Hippocampal formation (tissue), 2 donors: Measurements from ENCODE around the gene C1QBP.
A peak's percentile ranks its signal among the peaks of the same experiment; 100 is the strongest.
"Not testable (repeated sequence)": the region's sequence is repeated elsewhere in the genome, so short reads cannot be mapped to it uniquely, and the experiment has no call there.

ENCODE experiments used
- DNase-seq, 2 donors: peaks; one replicate each; lab custom pipeline; 2025; lab: John Stamatoyannopoulos, UW

The C1QBP gene

DNA sequence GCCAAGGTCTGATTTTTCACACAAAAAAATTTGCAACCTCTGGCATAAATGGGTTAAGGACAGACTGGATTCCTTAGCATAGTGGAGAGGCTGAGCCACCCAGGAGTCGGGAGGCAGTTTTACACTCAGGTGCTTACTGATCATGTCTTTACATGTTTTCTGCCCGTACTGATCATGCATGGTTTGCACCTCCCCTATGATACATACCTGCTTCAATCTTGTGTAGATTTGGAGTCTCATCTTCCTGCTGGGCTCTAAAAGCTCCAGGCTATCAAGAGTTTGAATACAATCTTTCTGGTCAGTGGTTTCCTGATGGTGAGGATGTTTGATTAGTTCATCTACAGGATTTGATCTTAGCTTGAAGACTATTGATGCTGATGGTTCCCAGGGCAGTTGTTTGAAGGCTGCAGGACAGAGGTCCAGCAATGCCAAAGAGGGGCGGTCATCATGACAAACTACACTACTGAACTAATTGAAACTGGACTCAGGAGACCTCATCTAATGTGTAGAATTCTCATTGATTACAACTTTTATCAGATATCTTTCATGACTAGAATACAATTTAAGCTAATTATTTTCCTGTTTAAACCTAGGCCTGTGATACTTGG is 6.9 kb downstream of the C1QBP start:
- no peak for DNase-seq

DNA sequence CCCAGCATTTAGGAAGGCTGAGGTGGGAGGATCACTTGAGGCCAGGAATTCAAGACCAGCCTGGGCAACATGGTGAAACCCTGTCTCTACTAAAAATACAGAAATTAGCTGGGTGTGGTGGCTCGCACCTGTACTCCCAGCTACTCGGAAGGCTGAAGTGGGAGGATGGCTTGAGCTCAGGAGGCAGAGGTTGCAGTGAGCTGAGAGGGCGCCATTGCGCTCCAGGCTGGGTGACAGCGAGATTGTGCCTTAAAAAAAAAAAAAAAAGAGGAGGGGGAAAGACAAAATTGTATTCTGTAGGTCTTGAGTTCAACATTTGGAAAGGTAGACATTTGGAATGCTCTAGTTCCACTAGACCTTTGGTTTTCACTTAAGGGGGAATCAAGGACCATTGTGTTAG is 7.7 kb downstream of the C1QBP start:
- not testable (repeated sequence) for DNase-seq

DNA sequence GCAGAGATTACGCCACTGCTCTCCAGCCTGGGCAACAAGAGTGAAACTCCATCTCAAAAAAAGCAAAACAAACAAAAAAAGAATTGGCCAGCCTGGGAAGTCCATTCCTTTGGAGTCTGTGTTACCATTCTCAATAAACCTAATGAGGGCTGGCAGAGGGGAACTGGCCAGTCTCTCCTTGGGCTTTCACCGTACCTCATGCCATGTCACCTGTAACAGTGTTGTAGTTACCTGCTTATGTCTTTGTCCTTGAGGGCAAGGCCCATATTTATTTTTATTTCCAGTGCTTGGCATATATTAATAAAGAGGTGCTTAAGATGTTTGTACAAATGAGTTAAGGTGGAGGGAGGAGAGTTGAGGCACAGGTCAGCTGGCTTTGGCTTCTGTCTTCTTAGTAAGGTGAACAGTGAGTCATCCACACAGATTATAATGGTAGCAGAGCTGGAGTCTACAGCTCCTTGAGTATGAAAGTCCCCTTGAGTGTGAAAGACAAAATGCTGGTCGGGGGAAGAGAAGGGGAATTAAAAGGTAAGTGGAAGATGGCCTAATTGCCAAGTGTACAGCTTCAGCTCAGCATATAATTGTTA is 8.4 kb downstream of the C1QBP start:
- DNase-seq, result no peak

DNA sequence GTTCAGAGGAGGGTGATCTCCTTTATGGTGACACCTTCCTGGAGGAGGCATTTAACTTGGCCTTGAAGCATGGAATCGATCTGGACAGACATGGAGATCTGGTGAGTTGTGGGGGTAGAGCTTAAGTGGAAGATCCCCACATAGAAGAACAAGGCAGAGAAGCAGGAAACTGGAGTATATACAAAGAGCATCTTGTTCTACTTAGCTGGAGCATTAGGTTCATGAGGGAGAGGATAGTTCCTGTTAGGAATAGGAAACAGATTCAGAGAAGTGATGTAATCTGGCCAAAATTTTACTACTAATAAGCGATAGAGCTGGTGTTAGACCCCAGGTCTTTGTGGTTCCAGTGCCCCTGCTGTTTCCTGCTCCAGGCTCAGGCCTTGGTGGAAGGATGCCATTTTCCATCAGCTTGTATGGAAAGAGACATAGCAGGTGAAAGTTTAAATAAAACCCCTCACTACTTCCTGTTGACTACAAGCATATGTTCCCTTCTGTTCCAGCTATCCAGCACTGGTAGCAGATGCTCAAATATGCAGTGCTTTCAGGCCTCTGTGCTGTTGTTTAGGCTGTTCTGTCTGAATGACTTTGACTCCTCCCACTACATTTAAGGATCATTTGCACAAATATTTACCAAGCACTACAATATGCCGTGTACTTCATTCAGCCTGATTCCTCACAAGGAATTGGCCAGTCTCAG is 9.6 kb downstream of the C1QBP start:
- no peak for DNase-seq

DNA sequence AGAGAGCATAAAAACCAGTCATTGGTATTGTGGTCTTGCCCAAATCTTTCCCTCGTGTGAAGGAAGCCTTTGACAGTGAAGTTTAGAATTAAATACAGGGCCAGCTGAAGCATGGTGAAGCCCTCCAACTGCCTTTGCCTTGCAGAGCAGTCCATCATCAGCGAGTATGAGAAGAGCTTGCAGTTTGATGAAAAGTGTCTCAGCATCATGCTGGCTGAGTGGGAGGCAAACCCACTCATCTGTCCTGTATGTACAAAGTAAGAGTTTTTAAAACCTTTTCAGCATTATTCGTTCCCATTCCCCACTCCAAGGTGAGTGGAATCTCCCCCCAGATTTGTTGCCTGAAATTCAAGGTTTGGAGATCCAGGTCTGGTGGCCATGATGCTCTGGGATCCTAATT is 13.1 kb downstream of the C1QBP start:
- DNase-seq, result no peak

DNA sequence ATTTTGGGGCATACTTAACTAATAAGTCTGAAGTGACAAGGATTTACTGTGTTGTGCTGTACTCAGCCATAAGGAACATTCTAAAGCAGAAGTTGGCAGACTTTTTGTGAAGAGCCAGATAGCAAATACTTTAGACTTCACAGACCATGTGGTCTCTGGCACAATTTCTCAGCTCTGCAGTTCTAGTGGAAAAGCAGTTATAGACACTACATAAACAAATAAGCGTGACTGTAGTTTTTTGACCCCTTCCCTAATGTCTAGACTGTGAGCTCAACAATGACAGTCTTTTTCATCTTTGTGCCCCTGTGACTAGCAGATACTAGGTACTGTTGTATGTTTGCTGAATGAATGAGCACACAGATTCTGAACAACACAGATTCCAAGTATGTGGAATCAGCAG is 14.0 kb downstream of the C1QBP start:
- DNase-seq, result no peak

DNA sequence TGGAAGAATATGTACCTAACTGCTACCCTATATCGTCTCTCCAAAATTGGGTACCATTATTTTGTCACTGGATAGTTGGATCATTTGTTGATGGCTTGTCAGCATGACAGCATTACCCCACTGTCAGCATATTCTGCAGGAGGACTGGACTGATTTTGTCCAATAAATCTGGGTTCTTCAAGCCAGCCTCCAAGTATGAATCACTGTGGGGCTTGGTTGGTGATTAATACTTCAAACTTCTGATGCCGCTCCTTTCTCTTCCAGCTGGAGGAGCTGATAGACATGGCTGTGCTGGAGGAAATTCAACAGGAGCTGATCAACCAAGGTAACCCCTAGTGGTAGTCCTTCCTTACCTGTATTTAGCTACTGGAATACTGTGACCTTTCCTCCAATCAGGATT is 16.4 kb downstream of the C1QBP start:
- DNase-seq, result no peak

DNA sequence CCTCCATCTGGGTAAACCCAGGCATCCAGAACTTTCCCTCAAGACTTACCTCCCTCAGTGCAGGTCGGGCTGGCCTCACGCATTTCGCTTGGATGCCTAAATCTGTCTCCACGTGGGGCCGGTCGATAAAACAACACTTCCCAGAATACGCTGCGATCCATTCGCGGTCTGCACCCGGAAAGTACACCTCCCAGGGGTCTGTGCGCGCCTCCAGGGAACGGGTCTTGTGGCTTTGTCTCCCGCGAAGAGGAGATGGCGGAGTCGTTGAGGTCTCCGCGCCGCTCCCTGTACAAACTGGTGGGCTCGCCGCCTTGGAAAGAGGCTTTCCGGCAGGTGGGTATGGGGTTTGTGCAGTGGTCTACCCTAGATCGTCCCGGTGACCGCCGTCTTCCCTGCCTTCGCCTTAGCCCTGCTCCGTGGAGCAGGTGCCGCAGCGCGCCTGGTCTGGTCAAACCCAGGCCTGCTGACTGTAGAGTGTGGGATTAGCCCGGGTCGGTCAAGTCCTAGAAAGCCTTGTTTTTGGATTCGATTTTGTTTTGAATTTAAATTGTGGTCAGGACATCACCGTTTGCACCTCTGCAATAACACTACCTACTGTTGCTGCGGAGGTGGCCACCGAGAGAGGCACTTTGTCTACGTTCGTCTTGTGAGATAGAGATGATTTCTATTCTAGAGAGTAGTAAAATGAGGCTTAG is 18.8 kb downstream of the C1QBP start, which contains the start of gene RPAIN:
Gene RPAIN, plus strand, starts transcription at position 224 of the 695 bp plus-strand sequence. Its CDS starts 29 bp downstream, at position 253.
- peak; percentile 96 to 98 for DNase-seq

DNA sequence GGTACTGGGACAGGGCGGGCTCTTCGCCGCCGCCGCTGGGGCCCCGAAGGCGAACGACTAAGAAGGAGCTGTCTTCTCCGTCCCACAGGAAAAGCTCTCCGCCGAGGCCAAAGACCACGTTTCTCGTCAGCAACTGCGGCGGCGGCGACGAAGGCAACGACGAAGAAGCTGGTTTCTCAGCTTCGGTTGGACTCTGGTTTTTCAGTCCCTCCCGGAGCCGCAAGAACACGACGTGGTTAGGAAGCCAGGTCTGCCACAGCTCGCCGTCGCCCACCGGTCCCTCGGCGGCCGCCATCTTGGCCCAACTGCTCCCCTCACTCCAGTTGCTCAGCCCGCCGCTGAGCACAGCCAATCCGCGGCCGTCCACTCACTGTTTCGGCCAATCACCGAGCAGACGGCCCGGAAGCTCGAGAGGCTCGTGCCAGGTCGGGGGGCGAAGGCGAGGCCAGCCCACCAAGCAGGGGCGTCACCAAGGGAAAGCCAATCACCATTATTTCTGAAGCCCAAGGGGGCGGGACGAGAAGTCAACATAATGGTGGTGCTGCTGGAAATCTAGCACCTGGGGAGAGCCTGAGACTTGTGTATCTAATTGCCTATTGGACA is 19.5 kb downstream of the C1QBP start, which contains the start of gene NUP88:
Gene NUP88, minus strand, starts transcription at position 307 of the 603 bp plus-strand sequence. Its CDS starts 12 bp downstream, at position 295.
- DNase-seq, result peak; percentile 98 to 99

DNA sequence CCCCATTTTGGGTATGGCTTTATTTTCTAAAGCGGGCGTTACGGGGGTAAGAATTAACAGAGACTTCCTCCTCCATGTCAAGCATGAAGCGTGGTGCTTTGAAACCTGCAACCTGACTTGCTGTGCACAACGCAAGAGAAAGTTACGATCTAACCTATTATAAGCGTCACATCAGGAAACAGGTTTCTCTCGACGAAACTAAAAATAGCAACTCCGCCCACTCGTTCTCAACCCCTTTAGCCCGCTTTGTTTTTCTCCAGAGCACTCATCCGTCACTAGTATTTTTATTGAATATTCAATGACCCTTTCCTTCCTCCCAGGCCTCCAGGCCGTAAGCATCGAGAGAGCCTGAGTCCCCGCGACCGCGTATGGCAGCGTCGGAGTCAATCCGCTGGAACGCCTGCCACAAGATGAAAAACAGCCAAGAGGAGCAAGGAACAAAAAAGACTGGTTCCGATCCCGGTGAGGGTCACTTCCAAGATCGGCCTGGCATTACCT is 20.0 kb downstream of the C1QBP start:
- DNase-seq, result no peak

DNA sequence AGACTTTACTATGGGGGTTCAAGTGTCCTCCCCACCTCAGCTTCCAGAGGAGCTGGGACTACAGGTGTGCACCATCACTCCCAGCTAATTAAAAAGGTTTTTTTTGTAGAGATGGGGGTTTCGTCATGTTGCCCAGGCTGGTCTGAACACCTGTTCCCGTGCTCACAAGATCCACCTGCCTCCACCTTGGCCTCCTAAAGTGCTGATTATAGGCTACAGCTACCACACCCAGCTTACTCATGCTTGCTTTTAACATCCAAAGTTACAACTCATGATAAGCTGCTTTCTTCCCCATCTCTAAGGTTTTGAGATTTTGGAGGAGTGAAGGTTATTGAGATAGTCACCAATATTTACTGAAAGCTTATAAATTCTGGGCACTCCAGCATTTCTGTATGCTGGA is 22.1 kb downstream of the C1QBP start:
- DNase-seq, result no peak

DNA sequence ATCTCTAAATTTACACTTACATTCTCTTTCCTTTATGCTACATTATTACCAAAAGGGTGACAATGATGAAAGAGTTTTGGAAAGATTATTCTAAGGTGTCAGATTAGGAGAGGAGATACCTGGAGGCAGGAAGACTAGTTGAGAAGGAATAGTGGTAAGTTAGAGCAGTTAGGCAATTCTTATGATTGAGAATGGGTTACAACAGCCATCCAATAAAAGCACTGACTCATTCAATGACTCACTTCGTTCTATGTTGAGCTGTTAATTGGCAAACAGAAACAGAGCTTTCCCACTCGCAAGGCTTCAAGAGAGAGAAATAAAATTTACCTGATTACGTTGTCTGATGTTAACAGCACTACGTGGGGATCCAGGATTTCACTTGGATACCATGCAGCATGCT is 25.3 kb downstream of the C1QBP start:
- DNase-seq, result peak in 1 of 2 donors; percentile 6

DNA sequence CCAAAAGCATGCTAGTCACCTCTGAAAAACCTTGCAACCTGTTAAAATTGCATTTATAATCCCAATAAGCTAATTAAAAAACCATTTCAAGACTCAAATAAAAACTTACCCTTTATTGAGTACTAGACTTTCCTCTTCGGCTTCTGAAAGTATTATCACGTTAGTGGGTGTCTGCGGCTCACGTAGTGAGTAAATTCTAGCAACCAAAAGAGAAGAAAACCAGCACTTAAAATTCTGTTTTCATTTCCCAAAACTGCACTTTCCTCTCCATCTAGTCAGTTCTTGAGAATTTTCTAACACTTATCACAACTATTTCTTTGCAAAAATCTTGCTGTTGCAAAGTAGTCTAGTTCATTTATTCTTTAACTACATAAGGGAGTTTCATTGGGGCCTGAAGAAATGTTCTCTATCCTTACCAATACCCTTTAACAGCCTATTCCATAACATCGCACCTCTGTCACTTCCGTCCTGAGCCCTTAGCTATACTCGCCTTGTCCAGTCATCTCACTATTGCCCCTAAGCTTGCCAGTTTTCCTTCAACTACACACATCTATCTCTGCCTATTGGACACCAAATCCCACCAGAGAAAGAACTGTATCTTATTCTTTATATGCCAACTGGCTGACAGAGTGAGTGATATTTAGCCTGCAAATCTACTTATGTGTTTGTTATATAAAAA is 28.2 kb downstream of the C1QBP start:
- no peak for DNase-seq

DNA sequence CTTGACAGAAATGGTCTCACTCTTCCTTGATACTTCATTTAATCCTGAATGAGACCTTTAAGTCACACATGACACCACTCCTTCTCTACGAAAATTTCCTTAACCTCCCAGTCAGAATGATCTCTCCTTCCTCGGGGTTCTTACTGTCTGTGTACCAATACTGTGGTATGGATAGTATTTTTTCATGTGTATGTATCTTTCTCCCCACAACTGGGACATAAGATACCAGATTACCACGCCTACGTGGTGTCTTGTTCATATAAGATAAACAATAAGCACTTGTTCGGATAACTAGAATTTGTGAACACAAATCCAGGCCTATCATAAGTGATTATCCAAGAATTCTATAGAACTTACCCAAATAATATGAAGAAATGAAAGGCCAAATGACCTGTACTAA is 30.8 kb downstream of the C1QBP start:
- DNase-seq, result no peak

DNA sequence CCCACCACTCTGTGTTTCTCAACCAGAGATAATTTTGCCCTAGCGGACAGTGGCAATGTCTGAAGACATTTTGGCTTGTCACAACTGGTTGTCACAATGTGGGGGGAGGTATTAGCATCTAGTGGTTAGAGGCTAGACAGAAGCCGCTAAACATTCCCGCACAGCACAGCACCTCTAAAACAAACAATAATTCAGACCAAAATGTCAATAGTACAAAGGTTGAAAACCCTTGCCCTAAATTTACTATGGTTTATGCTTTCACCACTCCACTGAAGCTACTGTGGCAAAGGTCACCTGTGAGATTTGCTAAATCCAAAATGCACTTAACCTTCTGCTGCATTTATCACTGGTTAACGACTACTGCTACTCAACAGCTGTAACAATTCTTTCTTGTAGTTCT is 33.6 kb downstream of the C1QBP start:
- DNase-seq, result no peak

DNA sequence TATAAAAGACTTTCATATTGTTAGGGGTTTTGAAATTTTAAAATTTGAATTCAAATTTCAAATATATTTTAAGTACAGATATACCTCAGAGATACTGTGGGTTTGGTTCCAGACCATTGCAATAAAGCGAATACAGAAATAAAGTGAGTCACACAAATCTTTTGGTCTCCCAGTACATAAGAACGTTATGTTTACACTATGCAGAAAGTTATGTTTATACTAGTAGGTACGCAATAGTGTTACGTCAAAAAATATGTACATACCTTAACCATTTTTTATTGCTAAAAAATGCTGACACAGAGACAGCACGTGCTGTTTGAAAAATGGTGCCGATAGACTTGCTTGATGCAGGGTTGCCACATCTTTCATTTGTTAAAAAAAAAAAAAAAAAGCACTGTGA is 39.2 kb downstream of the C1QBP start:
- no peak for DNase-seq

DNA sequence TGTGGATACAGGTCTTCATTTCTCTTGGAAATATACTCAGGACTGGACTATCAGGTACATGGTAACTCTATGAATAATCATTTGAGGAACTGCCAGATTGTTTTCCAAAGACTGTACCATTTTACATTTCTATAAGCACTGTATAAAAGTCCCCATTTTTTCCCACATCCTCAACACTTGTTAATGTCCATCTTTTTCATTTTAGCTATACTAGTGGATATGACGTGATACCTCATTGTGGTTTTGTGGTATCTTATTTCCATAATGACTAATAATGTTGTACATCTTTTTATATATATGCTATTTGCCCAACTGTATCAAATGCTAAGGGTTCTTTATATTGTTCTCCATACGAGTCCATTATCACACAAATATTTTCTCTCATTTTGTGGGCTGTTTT is 42.3 kb downstream of the C1QBP start:
- no peak for DNase-seq

DNA sequence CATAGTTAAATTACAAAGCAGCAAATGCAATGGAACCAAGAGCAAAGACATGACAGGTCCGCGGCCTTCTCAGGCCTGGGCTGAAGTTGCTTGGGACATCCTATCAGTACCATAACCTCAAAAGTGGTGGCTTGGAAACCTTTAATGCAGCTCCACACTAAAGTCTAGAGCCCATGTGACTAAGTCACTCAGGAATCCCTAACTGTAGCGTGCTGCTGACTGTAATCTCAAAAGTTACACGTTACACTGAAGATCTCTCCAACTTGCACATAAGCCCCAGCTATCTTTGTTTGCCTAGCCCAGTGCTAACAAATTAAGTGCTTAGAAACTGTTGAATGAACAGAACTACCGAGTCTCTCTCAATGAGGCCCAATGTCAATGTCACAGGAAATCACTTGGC is 47.3 kb downstream of the C1QBP start:
- DNase-seq, result no peak
